A549 (cell line): Measurements from ENCODE around the gene DUOX1. TPM values are rescaled to one million over a fixed set of nuclear protein-coding genes. Genes with fewer than 3 reads are reported as not detected.

ENCODE experiments used
- ATAC-seq, 2 experiments: fragments of 200-7000 bp in 1 of 2; fragments of >200 bp in 1 of 2; cut with Nextera tagmentation in 1 of 2; cut with Tn5 transposase in 1 of 2; 3 replicates each; pipeline versions ENCODE4 v1.8.0 to v1.9.1; 2018 to 2020; ENCODE audit warnings: mild to moderate bottlenecking in 1 of 2, moderate library complexity in 1 of 2
- CTCF ChIA-PET: fragments of 300-600 bp; sonication (Branson Sonifier 250); formaldehyde crosslinking; extraction: SDS; loops from one replicate; lab custom pipeline; 2021; ENCODE audit warnings: antibody characterized with exemption, inconsistent platforms; lab: Yijun Ruan, JAX
- POLR2A ChIA-PET: fragments of 350-600 bp; formaldehyde crosslinking; extraction: SDS; loops from one replicate; lab custom pipeline; 2021; ENCODE audit warnings: antibody characterized with exemption, inconsistent platforms; lab: Yijun Ruan, JAX
- DNase-seq, 2 experiments: peaks; one replicate each; pipeline versions ENCODE4 v3.0.0 to v3.0.0-alpha.2; 2011 to 2016; ENCODE audit warnings: low read depth in 1 of 2, low spot score in 1 of 2
- FAIRE-seq: peaks from 2 replicates; lab custom pipeline; 2011; peaks lifted over from hg19 to GRCh38; lab: Jason Lieb, UNC
- H3K27ac ChIP-seq, 2 experiments: fragments of >200 bp; sonication (Bioruptor Twin); formaldehyde crosslinking; 3 replicates each; pipeline ENCODE4 v1.5.1; 2016 to 2017
- H3K4me1 ChIP-seq: fragments of >200 bp; sonication (Bioruptor Twin); formaldehyde crosslinking; 3 replicates; pipeline ENCODE4 v1.6.1; 2016
- H3K4me2 ChIP-seq: fragments of >200 bp; sonication (Bioruptor Twin); formaldehyde crosslinking; 3 replicates; pipeline ENCODE4 v1.6.1; 2016
- H3K4me3 ChIP-seq: fragments of >200 bp; sonication (Bioruptor Twin); formaldehyde crosslinking; 3 replicates; pipeline ENCODE4 v1.5.1; 2016
- H3K9me3 ChIP-seq: fragments of >200 bp; sonication (Bioruptor Twin); formaldehyde crosslinking; 3 replicates; pipeline ENCODE4 v1.6.1; 2016
- CBX2 ChIP-seq: fragments of 200-600 bp; sonication (generic); IDR thresholded peaks from 2 replicates; pipeline ENCODE4 v1.6.1; 2016; ENCODE audit warnings: low read depth, mild to moderate bottlenecking, borderline replicate concordance
- CBX8 ChIP-seq: fragments of 200-600 bp; sonication (generic); IDR thresholded peaks from 2 replicates; pipeline ENCODE4 v1.6.1; 2016
- ESRRA ChIP-seq: fragments of 150-350 bp; IDR thresholded peaks from 2 replicates; pipeline ENCODE4 v1.6.1; 2014; ENCODE audit warnings: mild to moderate bottlenecking, low read length, borderline replicate concordance
- GATA3 ChIP-seq: IDR thresholded peaks from 2 replicates; pipeline ENCODE4 v1.6.1; 2012; ENCODE audit warnings: borderline replicate concordance
- HMGXB4 ChIP-seq: fragments of 250-450 bp; sonication (Bioruptor Pico); IDR thresholded peaks from 2 replicates; pipeline ENCODE4 v1.5.0; 2021; ENCODE audit warnings: mild to moderate bottlenecking, moderate library complexity, borderline replicate concordance
- HOXB13 ChIP-seq: fragments of 250-450 bp; sonication (Bioruptor Pico); IDR thresholded peaks from 2 replicates; pipeline ENCODE4 v1.5.0; 2020; ENCODE audit warnings: low read depth, mild to moderate bottlenecking, moderate library complexity
- HOXB5 ChIP-seq: fragments of 250-450 bp; sonication (Bioruptor Pico); IDR thresholded peaks from 2 replicates; pipeline ENCODE4 v1.5.0; 2020; ENCODE audit warnings: mild to moderate bottlenecking, moderate library complexity
- JUNB ChIP-seq: fragments of >200 bp; sonication (Bioruptor Twin); formaldehyde crosslinking; IDR thresholded peaks from 2 replicates; pipeline ENCODE4 v1.6.1; 2016
- KDM1A ChIP-seq: fragments of 200-600 bp; sonication (generic); IDR thresholded peaks from 2 replicates; pipeline ENCODE4 v1.6.1; 2016; ENCODE audit warnings: low read depth, mild to moderate bottlenecking
- KDM5A ChIP-seq: fragments of 200-600 bp; sonication (generic); IDR thresholded peaks from 2 replicates; pipeline ENCODE4 v1.6.1; 2016; ENCODE audit warnings: antibody characterized with exemption, mild to moderate bottlenecking
- MAFK ChIP-seq: fragments of 450-650 bp; IDR thresholded peaks from 2 replicates; pipeline ENCODE4 v1.6.1; 2014; ENCODE audit not compliant: partially characterized antibody
- MYC ChIP-seq: IDR thresholded peaks from 2 replicates; pipeline ENCODE4 v1.6.1; 2012; ENCODE audit warnings: mild to moderate bottlenecking, inconsistent platforms, low read length, improper control_type of control experiment, borderline replicate concordance
- NPAS2 ChIP-seq: fragments of 250-450 bp; sonication (Bioruptor Pico); IDR thresholded peaks from 2 replicates; pipeline ENCODE4 v1.8.0; 2022; ENCODE audit warnings: mild to moderate bottlenecking, moderate library complexity, borderline replicate concordance
- NR3C1 ChIP-seq: fragments of >200 bp; sonication (Bioruptor Twin); formaldehyde crosslinking; IDR thresholded peaks from 3 replicates; pipeline ENCODE4 v1.6.1; 2017
- PBX3 ChIP-seq: IDR thresholded peaks from 2 replicates; pipeline ENCODE4 v1.6.1; 2012
- RCOR1 ChIP-seq: fragments of 150-350 bp; IDR thresholded peaks from 2 replicates; pipeline ENCODE4 v1.6.1; 2014; ENCODE audit warnings: antibody characterized with exemption, low read length, low read depth
- SMC3 ChIP-seq: fragments of >200 bp; sonication (Bioruptor Twin); formaldehyde crosslinking; IDR thresholded peaks from 3 replicates; pipeline ENCODE4 v1.6.1; 2018; ENCODE audit warnings: inconsistent platforms
- TFCP2L1 ChIP-seq: fragments of 250-450 bp; sonication (Bioruptor Pico); IDR thresholded peaks from 2 replicates; pipeline ENCODE4 v1.5.0; 2021; ENCODE audit warnings: mild to moderate bottlenecking
- WGBS: methylation state at CpG from one replicate; pipeline ENCODE4 v1.1.6; 2017; ENCODE audit errors: missing lambda C conversion rate; 5-methylcytosine and 5-hydroxymethylcytosine counted together
- polyA plus RNA-seq, 4 experiments: library from polyadenylated mRNA; depleted of rRNA in 3 of 4; stranded (reverse); fragments of >200 nt; fragmentation: RNase III in 1 of 4; extraction: RNeasy Plus Mini Kit Qiagen cat#74134 plus additional on column Dnase treatment in 1 of 4; gene quantifications; 2 replicates in 3 of 4; 3 replicates in 1 of 4; pipeline ENCODE4 v1.2.3, GENCODE V29; 2011 to 2017

The DUOX1 gene
- polyA plus RNA-seq, 2 of the 4 experiments (the other 2 are of a cell fraction) = not detected

- Histone ChIP-seq H3K4me3 (no peak overlapping the region), H3K4me2 (no peak overlapping the region)
- ATAC-seq (no peak), FAIRE-seq (no peak), DNase-seq (no peak)
- TF ChIP-seq HOXB5 (CRISPR knock-in tag) (no peak), PBX3 (no peak), MYC (no peak), HMGXB4 (no peak), HOXB13 (CRISPR knock-in tag) (no peak), CBX2 (no peak)
- TF ChIP-seq, all 56 proteins: peak for 0
- Histone ChIP-seq H3K27ac (no peak overlapping the region), H3K4me1 (peaks cover 7% of the 10 kb centered on the region; the same call in 1 of the 3 replicates), H3K9me3 (no peaks in the 10 kb centered on the region)
- ChIA-PET POLR2A (no interaction called here), CTCF (interaction anchor here (1.2 to 3.3 kb wide), 5 partner anchors 10 to 30 kb away, joined by 3 to 19 read pairs (median 10); partner anchors contain the start of gene SHF)
- 85% methylated on average over 6 of the region's 9 CpGs for WGBS
Observed at GRCh38 chr15:45168751-45169551, 39.2 kb downstream of the DUOX1 start.

GRCh38 chr15:45169608-45170480 is 40.0 kb downstream of the DUOX1 start:
- no peak for ATAC-seq
- ChIA-PET POLR2A (no interaction called here), CTCF (interaction anchor here (0.6 to 3.3 kb wide), 5 partner anchors 10 to 30 kb away, joined by 3 to 19 read pairs (median 4); no protein-coding TSS in a partner anchor)
- no peak for FAIRE-seq
- WGBS = 74% methylated on average over 3 of the region's 4 CpGs
- Histone ChIP-seq H3K9me3 (no peaks in the 10 kb centered on the region), H3K27ac (no peak overlapping the region), H3K4me2 (no peak overlapping the region), H3K4me3 (no peak overlapping the region), H3K4me1 (peaks cover 7% of the 10 kb centered on the region; the same call in 1 of the 3 replicates)
- DNase-seq = no peak
- TF ChIP-seq GATA3 (no peak), KDM5A (no peak), KDM1A (no peak), ESRRA (no peak), CBX8 (no peak), SMC3 (no peak), TFCP2L1 (CRISPR knock-in tag) (no peak), MAFK (no peak), NPAS2 (CRISPR knock-in tag) (no peak), NR3C1 (no peak), RCOR1 (no peak)

GRCh38 chr15:45171912-45172311 is 42.1 kb downstream of the DUOX1 start:
- DNase-seq = no peak
- Histone ChIP-seq H3K27ac (no peak overlapping the region), H3K9me3 (no peaks in the 10 kb centered on the region), H3K4me3 (no peak overlapping the region), H3K4me1 (no peaks in the 10 kb centered on the region)
- CTCF ChIA-PET = interaction anchor here (0.6 to 1.8 kb wide), 3 partner anchors 9 to 26 kb away, joined by 3 to 5 read pairs (median 3); no protein-coding TSS in a partner anchor
- POLR2A ChIA-PET = no interaction called here
- 84% methylated on average over 12 of the region's 12 CpGs for WGBS
- TF ChIP-seq JUNB = no peak
- TF ChIP-seq, all 56 proteins: peak for 0
- ATAC-seq (no peak), FAIRE-seq (no peak)
- no peak overlapping the region for H3K4me2 ChIP-seq
